A375 (cell line): ENCODE data around the gene IGSF9B. TPM values are rescaled to one million over a fixed set of nuclear protein-coding genes. Genes with fewer than 3 reads are reported as not detected.

Source experiments
- total RNA-seq: library from RNA; depleted of rRNA; stranded (reverse); fragments of >200 nt; shearing (Covaris generic); gene quantifications from 2 replicates; pipeline ENCODE4 v1.2.3, GENCODE V29; 2014; rRNA removed

The IGSF9B gene
- total RNA-seq: 6.5 and 7.0 TPM in 2 replicates

DNA sequence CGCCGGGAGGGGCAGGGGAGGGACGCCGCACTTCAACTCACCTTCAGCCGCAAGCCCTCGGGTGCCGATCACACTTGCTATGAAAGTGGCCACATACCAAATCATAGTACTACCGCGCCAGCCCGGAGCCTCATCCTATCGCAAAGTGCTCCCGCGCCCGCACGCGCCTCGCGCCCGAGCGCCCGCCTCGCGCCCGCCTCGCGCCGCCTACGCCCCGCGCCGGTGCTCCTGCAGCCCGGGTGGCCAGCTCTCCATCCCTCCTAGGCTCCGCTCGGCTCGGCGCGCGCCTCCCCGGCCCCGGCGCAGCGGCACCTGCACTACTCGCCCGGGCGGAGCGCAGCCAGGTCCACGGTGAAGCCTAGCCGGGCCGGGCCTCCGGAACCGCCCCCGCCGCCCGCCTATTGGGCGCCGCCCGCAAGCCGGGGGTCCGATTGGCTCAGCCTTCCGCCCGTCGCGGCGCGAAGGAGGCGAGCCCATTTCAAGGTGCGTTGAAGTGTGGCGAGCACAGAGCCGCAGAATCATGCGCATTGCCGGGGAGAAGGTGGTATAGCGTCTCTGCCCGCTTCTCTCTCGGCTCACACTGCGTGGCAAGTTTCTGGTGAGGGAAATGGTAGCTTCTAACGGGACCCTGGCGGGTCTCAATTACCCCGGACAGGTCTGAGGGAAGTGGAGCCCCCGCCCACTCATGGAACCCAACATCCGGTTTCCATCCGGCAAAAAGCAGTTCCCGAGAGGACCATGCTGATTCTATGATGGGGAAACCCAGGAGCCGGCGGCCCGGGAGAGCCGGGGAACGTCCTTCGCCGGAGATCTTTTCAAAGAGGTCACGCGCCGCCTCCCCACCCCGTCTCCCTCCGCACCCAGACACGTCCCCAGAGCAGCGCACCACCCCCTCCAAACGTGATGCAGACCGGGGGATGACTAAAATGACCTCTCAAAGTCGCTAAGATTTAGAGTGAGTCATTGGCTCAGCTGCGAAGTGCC, at the start of gene IGSF9B:
Gene IGSF9B, minus strand, starts transcription at position 319 of the 984 bp plus-strand sequence. Its CDS starts 214 bp downstream, at position 105.

Other genes starting within 250 kb of the IGSF9B start
- not detected in 2 replicates for gene SPATA19, start 111.5 kb downstream of the IGSF9B start, total RNA-seq
- 28.9 and 35.1 TPM in 2 replicates for gene JAM3, start 112.1 kb upstream of the IGSF9B start, total RNA-seq